H1 (cell line): ENCODE results near the gene ESR1. TPM values are rescaled to one million over a fixed set of nuclear protein-coding genes. Genes with fewer than 3 reads are reported as not detected.

Experiments
- CTCF ChIA-PET: fragments of 300-600 bp; sonication (Branson Sonifier 250); formaldehyde crosslinking; loops from one replicate; lab custom pipeline; 2021; ENCODE audit not compliant: partially characterized antibody; lab: Charles Lee
- POLR2A ChIA-PET: fragments of 300-600 bp; sonication (Branson Sonifier 250); formaldehyde crosslinking; loops from one replicate; lab custom pipeline; 2021; ENCODE audit warnings: inconsistent platforms; ENCODE audit not compliant: partially characterized antibody; lab: Charles Lee
- DNase-seq, 2 experiments: peaks; one replicate each; pipeline versions ENCODE4 v3.0.0 to v3.0.0-alpha.2; 2010 to 2022; ENCODE audit warnings: low spot score in 2 of 2, low read depth in 1 of 2, mixed read lengths in 1 of 2
- FAIRE-seq: peaks from 2 replicates; lab custom pipeline; 2011; peaks lifted over from hg19 to GRCh38; lab: Jason Lieb, UNC
- H2AFZ ChIP-seq: 2 replicates; pipeline ENCODE4 v1.8.1; 2012; ENCODE audit warnings: low read length, inconsistent platforms
- H2AK5ac ChIP-seq: 2 replicates; pipeline ENCODE4 v1.6.1; 2013; ENCODE audit warnings: low read depth, low read length
- H2BK120ac ChIP-seq: replicated peaks from 2 replicates; pipeline ENCODE3; 2013; ENCODE audit warnings: low read depth, low read length, inconsistent platforms
- H2BK12ac ChIP-seq: 2 replicates; pipeline ENCODE4 v1.6.1; 2013; ENCODE audit warnings: low read depth, low read length
- H2BK15ac ChIP-seq: 2 replicates; pipeline ENCODE4 v1.6.1; 2013; ENCODE audit warnings: low read length
- H2BK20ac ChIP-seq: 2 replicates; pipeline ENCODE4 v1.6.1; 2013; ENCODE audit warnings: low read length
- H2BK5ac ChIP-seq: 2 replicates; pipeline ENCODE4 v1.6.1; 2013; ENCODE audit warnings: low read depth, low read length
- H3K14ac ChIP-seq: 2 replicates; pipeline ENCODE4 v1.6.1; 2013; ENCODE audit warnings: inconsistent platforms; ENCODE audit not compliant: insufficient read length
- H3K18ac ChIP-seq: 2 replicates; pipeline ENCODE4 v1.6.1; 2013; ENCODE audit warnings: low read length; ENCODE audit errors: extremely low read depth
- H3K23ac ChIP-seq: 2 replicates; pipeline ENCODE4 v1.6.1; 2013; ENCODE audit warnings: inconsistent platforms; ENCODE audit not compliant: insufficient read length
- H3K23me2 ChIP-seq: 2 replicates; pipeline ENCODE4 v1.6.1; 2013; ENCODE audit warnings: low read depth, low read length
- H3K27ac ChIP-seq: 2 replicates; pipeline ENCODE4 v1.6.1; 2011; ENCODE audit warnings: low read depth, low read length, inconsistent platforms
- H3K27me3 ChIP-seq, 4 experiments: replicated peaks in 1 of 4; 1 replicate in 1 of 4; 2 replicates in 3 of 4; pipeline versions ENCODE4 v1.6.1 to v1.8.1; 2011 to 2013; ENCODE audit warnings: low read length in 3 of 4, mild to moderate bottlenecking in 3 of 4, inconsistent platforms in 2 of 4, mixed read lengths in 2 of 4, moderate library complexity in 1 of 4; ENCODE audit not compliant: control insufficient read depth in 3 of 4, insufficient read depth in 3 of 4; ENCODE audit errors: extremely low read depth in 1 of 4
- H3K36me3 ChIP-seq, 4 experiments: 2 replicates each; pipeline versions ENCODE4 v1.6.1 to v1.8.1; 2011 to 2013; ENCODE audit warnings: mild to moderate bottlenecking in 4 of 4, low read length in 3 of 4, moderate library complexity in 2 of 4, control low read depth in 1 of 4, inconsistent platforms in 1 of 4; ENCODE audit not compliant: insufficient read depth in 4 of 4, control insufficient read depth in 2 of 4
- H3K4ac ChIP-seq: replicated peaks from 2 replicates; pipeline ENCODE3; 2013; ENCODE audit warnings: low read length, low read depth, mixed read lengths, inconsistent platforms; ENCODE audit not compliant: insufficient read length
- H3K4me1 ChIP-seq, 4 experiments: replicated peaks in 1 of 4; 1 replicate in 1 of 4; 2 replicates in 3 of 4; pipeline versions ENCODE4 v1.6.1 to v1.8.1; 2011 to 2013; ENCODE audit warnings: low read length in 3 of 4, inconsistent platforms in 2 of 4, mixed read lengths in 1 of 4; ENCODE audit not compliant: insufficient read depth in 4 of 4, control insufficient read depth in 3 of 4
- H3K4me2 ChIP-seq, 2 experiments: 2 replicates each; pipeline versions ENCODE4 v1.6.1 to v1.8.1; 2011 to 2013; ENCODE audit warnings: low read depth in 2 of 2, low read length in 2 of 2, control low read depth in 1 of 2, inconsistent platforms in 1 of 2, mild to moderate bottlenecking in 1 of 2; ENCODE audit not compliant: insufficient read depth in 1 of 2
- H3K4me3 ChIP-seq, 4 experiments: fragments of 200-600, 300-600 bp in 1 of 4; sonication (generic), shearing (Covaris generic), sonication (Bioruptor Twin) in 1 of 4; 2 replicates each; pipeline versions ENCODE4 v1.5.1 to v1.8.1; 2011 to 2016; ENCODE audit warnings: low read length in 4 of 4, low read depth in 3 of 4, control low read depth in 2 of 4, inconsistent platforms in 2 of 4, mild to moderate bottlenecking in 2 of 4, mixed read lengths in 1 of 4, moderate library complexity in 1 of 4; ENCODE audit not compliant: insufficient read depth in 2 of 4; ENCODE audit errors: extremely low read depth in 1 of 4
- H3K56ac ChIP-seq: replicated peaks from 2 replicates; pipeline ENCODE3; 2013; ENCODE audit warnings: low read depth, mild to moderate bottlenecking, mixed read lengths, low read length, inconsistent platforms; ENCODE audit not compliant: insufficient read length
- H3K79me1 ChIP-seq: 2 replicates; pipeline ENCODE4 v1.6.1; 2013; ENCODE audit warnings: low read depth, low read length, control low read depth
- H3K79me2 ChIP-seq, 2 experiments: 2 replicates each; pipeline versions ENCODE4 v1.6.1 to v1.8.1; 2012 to 2013; ENCODE audit warnings: low read length in 2 of 2, mild to moderate bottlenecking in 2 of 2, inconsistent platforms in 1 of 2; ENCODE audit not compliant: insufficient read depth in 2 of 2, control insufficient read depth in 1 of 2
- H3K9ac ChIP-seq, 4 experiments: replicated peaks in 1 of 4; 1 replicate in 1 of 4; 2 replicates in 3 of 4; pipeline versions ENCODE4 v1.6.1 to v1.8.1; 2011 to 2013; ENCODE audit warnings: low read depth in 3 of 4, low read length in 3 of 4, control low read depth in 2 of 4, mild to moderate bottlenecking in 2 of 4, moderate library complexity in 2 of 4, inconsistent platforms in 1 of 4; ENCODE audit errors: extremely low read depth in 1 of 4
- H3K9me3 ChIP-seq, 2 experiments: 2 replicates each; pipeline versions ENCODE4 v1.6.1 to v1.8.1; 2012 to 2013; ENCODE audit warnings: mild to moderate bottlenecking in 2 of 2, moderate library complexity in 2 of 2, control low read depth in 1 of 2, inconsistent platforms in 1 of 2, low read depth in 1 of 2, low read length in 1 of 2, mixed read lengths in 1 of 2; ENCODE audit not compliant: insufficient read depth in 2 of 2
- H4K20me1 ChIP-seq, 2 experiments: replicated peaks in 1 of 2; 2 replicates each; pipeline versions ENCODE3 to v1.8.1; 2011 to 2013; ENCODE audit warnings: inconsistent platforms in 2 of 2, low read length in 2 of 2, mild to moderate bottlenecking in 1 of 2; ENCODE audit not compliant: insufficient read depth in 2 of 2, control insufficient read depth in 1 of 2
- H4K5ac ChIP-seq: 2 replicates; pipeline ENCODE4 v1.6.1; 2013; ENCODE audit warnings: low read length, low read depth, mixed read lengths, inconsistent platforms; ENCODE audit not compliant: insufficient read length
- H4K8ac ChIP-seq: 2 replicates; pipeline ENCODE4 v1.8.0; 2013; ENCODE audit warnings: mild to moderate bottlenecking, moderate library complexity, low read length, inconsistent platforms; ENCODE audit not compliant: insufficient read depth; ENCODE audit errors: extremely low read depth
- H4K91ac ChIP-seq: replicated peaks from 2 replicates; pipeline ENCODE3; 2013; ENCODE audit warnings: low read length, mixed read lengths, inconsistent platforms; ENCODE audit not compliant: insufficient read length
- CREB1 ChIP-seq: IDR thresholded peaks from 2 replicates; pipeline ENCODE4 v1.6.1; 2012; ENCODE audit warnings: inconsistent platforms
- EP300 ChIP-seq, 2 experiments: IDR thresholded peaks; 1 replicate in 1 of 2; 2 replicates in 1 of 2; pipeline ENCODE4 v1.6.1; 2011 to 2012; ENCODE audit warnings: low read depth in 2 of 2, low read length in 2 of 2, mild to moderate bottlenecking in 2 of 2, borderline replicate concordance in 1 of 2, inconsistent platforms in 1 of 2, moderate library complexity in 1 of 2
- EZH2 ChIP-seq: fragments of 200-600 bp; sonication (generic); IDR thresholded peaks from 2 replicates; pipeline ENCODE4 v1.7.1; 2012; ENCODE audit warnings: low read depth, mild to moderate bottlenecking, moderate library complexity, low read length, inconsistent platforms; ENCODE audit not compliant: severe bottlenecking
- HDAC6 ChIP-seq: IDR thresholded peaks from one replicate; pipeline ENCODE4 v1.7.1; 2012; ENCODE audit warnings: low read depth, mild to moderate bottlenecking, inconsistent platforms, low read length, moderate library complexity
- MAX ChIP-seq: IDR thresholded peaks from 2 replicates; pipeline ENCODE4 v1.6.1; 2012; ENCODE audit warnings: inconsistent platforms
- POLR2A ChIP-seq, 2 experiments: IDR thresholded peaks; 1 replicate in 1 of 2; 2 replicates in 1 of 2; pipeline ENCODE4 v1.6.1; 2011; ENCODE audit warnings: low read depth in 2 of 2, low read length in 2 of 2, mild to moderate bottlenecking in 2 of 2; ENCODE audit errors: control extremely low read depth in 1 of 2
- SIN3A ChIP-seq, 2 experiments: IDR thresholded peaks in 1 of 2; conservative IDR thresholded peaks in 1 of 2; 2 replicates each; pipeline ENCODE4 v1.6.1; 2011 to 2012; ENCODE audit warnings: low read length in 2 of 2, improper control_type of control experiment in 1 of 2, low read depth in 1 of 2, mild to moderate bottlenecking in 1 of 2
- SP4 ChIP-seq: IDR thresholded peaks from 2 replicates; pipeline ENCODE4 v1.6.1; 2012; ENCODE audit warnings: low read length, inconsistent platforms
- SUZ12 ChIP-seq: fragments of 200-600 bp; sonication (generic); IDR thresholded peaks from 2 replicates; pipeline ENCODE4 v1.6.1; 2012; ENCODE audit warnings: mild to moderate bottlenecking, inconsistent platforms, low read length, moderate library complexity, mixed read lengths
- TAF1 ChIP-seq: IDR thresholded peaks from 2 replicates; pipeline ENCODE4 v1.6.1; 2011; ENCODE audit warnings: mild to moderate bottlenecking, low read depth, low read length
- TAF7 ChIP-seq: optimal IDR thresholded peaks from 2 replicates; pipeline ENCODE3; 2011; ENCODE audit warnings: low read depth, mild to moderate bottlenecking, inconsistent platforms, low read length, moderate library complexity, borderline replicate concordance
- TEAD4 ChIP-seq: IDR thresholded peaks from 2 replicates; pipeline ENCODE4 v1.6.1; 2012; ENCODE audit warnings: low read depth, low read length, inconsistent platforms, mixed read lengths
- WGBS, 2 experiments: shearing (Covaris generic) in 1 of 2; methylation state at CpG; one replicate each; pipeline versions ENCODE4 v1.1.6 to v1.1.7; 2013 to 2015; ENCODE audit warnings: low lambda C conversion rate in 2 of 2, mixed read lengths in 2 of 2, inconsistent platforms in 1 of 2, low coverage in 1 of 2, missing lambda C conversion rate in 1 of 2; ENCODE audit not compliant: insufficient replicate concordance in 2 of 2, insufficient coverage in 1 of 2, insufficient read length in 1 of 2; ENCODE audit errors: extremely low coverage in 1 of 2, missing lambda C conversion rate in 1 of 2; 5-methylcytosine and 5-hydroxymethylcytosine counted together
- polyA plus RNA-seq, 7 experiments: library from polyadenylated mRNA; depleted of rRNA in 3 of 7; stranded (reverse) in 5 of 7; unstranded in 2 of 7; fragments of >200 nt in 5 of 7; fragments of 200-250 nt in 2 of 7; gene quantifications; 1 replicate in 5 of 7; 2 replicates in 1 of 7; 4 replicates in 1 of 7; pipeline versions ENCODE4 v1.2.1 to v1.2.3, GENCODE V29; 2011 to 2013; ENCODE audit warnings: missing spikeins in 2 of 7, mixed read lengths in 2 of 7
- total RNA-seq: library from RNA; stranded (reverse); fragmentation: NEBNext Ultra II Directional; extraction: Animal tissue kit (Norgen Biotek cat#: 25700); gene quantifications from 2 replicates; pipeline ENCODE4 v1.2.1, GENCODE V29; 2021

ESR1 gene
- total and polyA plus RNA-seq, 2 of the 8 experiments (the other 6 are each of a cell fraction or from before 2014, with no cell fraction given): 0.03 to 0.17 TPM

- CTCF ChIA-PET: interaction anchor here (0.6 to 1.5 kb wide), 5 partner anchors 13 to 473 kb away, joined by 3 to 4 read pairs (median 3); no protein-coding TSS in a partner anchor
- WGBS, 2 experiments: 92% methylated on average over 6 of the region's 6 CpGs; no CpG with 5 or more reads in 1 of the 2 experiments
- Histone ChIP-seq H3K27ac (no peak overlapping the region), H2BK12ac (no peak overlapping the region), H2BK5ac (no peak overlapping the region), H3K36me3 (no peaks in the 10 kb centered on the region), H3K4ac (no peak overlapping the region), H3K18ac (no peak overlapping the region), H3K9me3 (no peaks in the 10 kb centered on the region), H3K23ac (no peak overlapping the region), H3K56ac (no peak overlapping the region), H3K23me2 (no peaks in the 10 kb centered on the region), H2AK5ac (no peak overlapping the region), H2BK20ac (no peak overlapping the region), H4K20me1 (no peaks in the 10 kb centered on the region), H2BK120ac (no peak overlapping the region), H4K5ac (no peak overlapping the region), H3K79me1 (no peaks in the 10 kb centered on the region), H2AFZ (no peak overlapping the region), H3K9ac (no peak overlapping the region), H2BK15ac (no peak overlapping the region), H3K4me3 (no peak overlapping the region), H3K4me2 (no peak overlapping the region), H3K27me3 (no peaks in the 10 kb centered on the region), H4K91ac (no peak overlapping the region), H3K14ac (no peak overlapping the region), H4K8ac (no peak overlapping the region), H3K79me2 (no peaks in the 10 kb centered on the region), H3K4me1 (no peaks in the 10 kb centered on the region)
- DNase-seq (no peak), FAIRE-seq (no peak)
- POLR2A ChIA-PET: no interaction called here
- TF ChIP-seq TEAD4 (no peak), TAF1 (no peak), HDAC6 (no peak), SP4 (no peak), MAX (no peak), SIN3A (conservative IDR thresholded peaks at IDR 0.05 in 1 of 2, IDR thresholded peaks at IDR 0.05 in 1 of 2; ENCODE audit: low read depth in 1 of 2, low read length in 2 of 2) (no peak), CREB1 (no peak), EP300 (IDR thresholded peaks at IDR 0.05; ENCODE audit: borderline replicate concordance in 1 of 2, low read depth in 2 of 2, low read length in 2 of 2) (no peak), TAF7 (no peak), POLR2A (IDR thresholded peaks at IDR 0.05; ENCODE audit: control extremely low read depth in 1 of 2, low read depth in 2 of 2, low read length in 2 of 2) (no peak), SUZ12 (no peak), EZH2 (no peak)
Measured at GRCh38 chr6:152002306-152002705, 194.8 kb downstream of the ESR1 start.
